ENCODE data around the gene RAP1A. TPM values are rescaled to one million over a fixed set of nuclear protein-coding genes. Genes with fewer than 3 reads are reported as not detected.

RAP1A gene
- total and polyA plus RNA-seq, 2 donors (not counting 3 experiments of a cell fraction or from before 2014, with no cell fraction given): 17.8 to 56.4 TPM

DNA sequence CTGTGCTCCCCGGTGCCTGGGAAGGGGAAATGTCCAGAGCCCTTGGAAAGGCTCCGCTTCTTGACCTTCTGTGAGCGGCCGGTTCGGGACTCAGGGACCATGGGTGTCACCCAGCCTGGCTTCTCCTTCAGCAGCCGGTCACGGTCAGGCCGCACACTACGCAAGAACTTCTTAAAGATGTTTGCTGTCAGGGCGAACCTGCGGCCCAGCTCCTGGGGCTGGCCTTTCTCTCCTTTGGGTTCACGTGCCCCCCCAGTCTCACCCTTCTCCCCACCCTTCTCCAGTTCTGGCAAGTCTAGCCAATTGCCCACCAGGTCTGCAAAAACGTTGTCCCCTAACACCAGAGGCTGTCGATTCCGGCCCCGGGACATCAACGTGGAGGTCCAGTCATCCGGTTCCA is 107.5 kb downstream of the RAP1A start:
- Histone ChIP-seq H2AFZ (ENCODE audit: low read depth, low read length) (no peak overlapping the region), H3K4me1 (ENCODE audit: control insufficient read depth, extremely low read depth, insufficient read depth, low read length) (no peaks in the 10 kb centered on the region), H3K9me3 (replicated peaks; ENCODE audit: control insufficient read depth, insufficient read depth, low read length) (no peaks in the 10 kb centered on the region), H3K4me2 (ENCODE audit: insufficient read depth, low read length) (no peak overlapping the region), H3K9ac (replicated peaks; ENCODE audit: extremely low read depth, insufficient read depth, low read length) (no peak overlapping the region), H3K9me1 (replicated peaks; ENCODE audit: control insufficient read depth, extremely low read depth, insufficient read depth, low read length) (no peaks in the 10 kb centered on the region), H3K4me3 (replicated peaks in 1 of 3; ENCODE audit: insufficient read depth in 1 of 3, low read depth in 1 of 3, low read length in 3 of 3) (no peak overlapping the region), H3K79me2 (ENCODE audit: control insufficient read depth, insufficient read depth, low read length) (no peaks in the 10 kb centered on the region), H3K27me3 (ENCODE audit: control insufficient read depth in 2 of 2, insufficient read depth in 2 of 2, low read length in 2 of 2) (no peaks in the 10 kb centered on the region), H3K27ac (ENCODE audit: insufficient read depth, low read depth, low read length) (no peak overlapping the region), H4K20me1 (replicated peaks; ENCODE audit: control insufficient read depth, extremely low read depth, insufficient read depth, low read length) (no peaks in the 10 kb centered on the region), H3K36me3 (ENCODE audit: control insufficient read depth in 2 of 2, extremely low read depth in 1 of 2, insufficient read depth in 2 of 2, low read length in 2 of 2) (no peaks in the 10 kb centered on the region)
- no peak for FAIRE-seq
- DNase-seq (ENCODE audit: low read depth, low spot score): no peak
- ChIA-PET CTCF (interaction anchor here (1.2 kb wide), 2 partner anchors 9 to 26 kb away, joined by 3 read pairs; no protein-coding TSS in a partner anchor), POLR2A (no interaction called here)
- intact Hi-C loops (cut with micrococcal nuclease) (no loop called here), dilution Hi-C loops (cut with MboI; ENCODE audit: extremely low pct_ligation_motif_present, low sequenced_read_pairs) (no loop called here)
- BruUV-seq (replicated peaks): no TSS peak
- TF ChIP-seq GATA2 (IDR thresholded peaks at IDR 0.05; ENCODE audit: insufficient read depth, insufficient read length, low read depth, low read length): no peak
- TF ChIP-seq, protein P1, sequence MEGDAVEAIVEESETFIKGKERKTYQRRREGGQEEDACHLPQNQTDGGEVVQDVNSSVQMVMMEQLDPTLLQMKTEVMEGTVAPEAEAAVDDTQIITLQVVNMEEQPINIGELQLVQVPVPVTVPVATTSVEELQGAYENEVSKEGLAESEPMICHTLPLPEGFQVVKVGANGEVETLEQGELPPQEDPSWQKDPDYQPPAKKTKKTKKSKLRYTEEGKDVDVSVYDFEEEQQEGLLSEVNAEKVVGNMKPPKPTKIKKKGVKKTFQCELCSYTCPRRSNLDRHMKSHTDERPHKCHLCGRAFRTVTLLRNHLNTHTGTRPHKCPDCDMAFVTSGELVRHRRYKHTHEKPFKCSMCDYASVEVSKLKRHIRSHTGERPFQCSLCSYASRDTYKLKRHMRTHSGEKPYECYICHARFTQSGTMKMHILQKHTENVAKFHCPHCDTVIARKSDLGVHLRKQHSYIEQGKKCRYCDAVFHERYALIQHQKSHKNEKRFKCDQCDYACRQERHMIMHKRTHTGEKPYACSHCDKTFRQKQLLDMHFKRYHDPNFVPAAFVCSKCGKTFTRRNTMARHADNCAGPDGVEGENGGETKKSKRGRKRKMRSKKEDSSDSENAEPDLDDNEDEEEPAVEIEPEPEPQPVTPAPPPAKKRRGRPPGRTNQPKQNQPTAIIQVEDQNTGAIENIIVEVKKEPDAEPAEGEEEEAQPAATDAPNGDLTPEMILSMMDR (IDR thresholded peaks at IDR 0.05; ENCODE audit: extremely low read depth in 1 of 2, insufficient read depth in 1 of 2, low read depth in 1 of 2, low read length in 2 of 2): no peak
- no peak for TF ChIP-seq EZH2 (IDR thresholded peaks at IDR 0.05; ENCODE audit: borderline replicate concordance, low read depth, low read length, severe bottlenecking)
- no peak for TF ChIP-seq JUN (IDR thresholded peaks at IDR 0.05; ENCODE audit: borderline replicate concordance, insufficient read depth, insufficient read length, low read depth)
- TF ChIP-seq POLR2A (IDR thresholded peaks at IDR 0.05; ENCODE audit: low read depth, low read length): no peak
- no peak for TF ChIP-seq FOS (IDR thresholded peaks at IDR 0.05; ENCODE audit: borderline replicate concordance, insufficient read depth, low read length)
